ENCODE results near the gene GPER1.

GRCh38 chr7:1123715-1124114, 35.8 kb downstream of the GPER1 start:
- TF ChIP-seq ZNF274 (IDR thresholded peaks at IDR 0.05; ENCODE audit: low read depth, low read length) = no peak
- TF ChIP-seq YY1 (IDR thresholded peaks at IDR 0.05; ENCODE audit: insufficient read depth, insufficient read length) = no peak
- TF ChIP-seq SUZ12 (IDR thresholded peaks at IDR 0.05; ENCODE audit: extremely low read depth, insufficient read depth, insufficient read length) = no peak

Data from NT2/D1 (cell line).